Measurements from ENCODE around the gene PCDH9.

PCDH9 gene

GRCh38 chr13:66659701-66660467 is 570.3 kb downstream of the PCDH9 start:
- no peak overlapping the region for H3K23ac ChIP-seq (ENCODE audit: low read length)
- H3K4ac ChIP-seq (ENCODE audit: low read depth, low read length): no peak overlapping the region

GRCh38 chr13:66659286-66659685 is 570.9 kb downstream of the PCDH9 start:
- DNase-seq: no peak
- H2BK120ac ChIP-seq (ENCODE audit: insufficient read depth, low read length, poor library complexity): no peak overlapping the region
- H3K79me2 ChIP-seq (ENCODE audit: control insufficient read depth, insufficient read depth, low read length, poor library complexity): no peaks in the 10 kb centered on the region
- H3K36me3 ChIP-seq (ENCODE audit: control insufficient read depth in 1 of 2, insufficient read depth in 2 of 2, low read length in 2 of 2): no peaks in the 10 kb centered on the region
- no peaks in the 10 kb centered on the region for H3K4me1 ChIP-seq (ENCODE audit: control insufficient read depth in 1 of 2, insufficient read depth in 2 of 2, low read length in 2 of 2)
- no peak overlapping the region for H4K8ac ChIP-seq (ENCODE audit: low read depth, low read length)
- no peaks in the 10 kb centered on the region for H3K27me3 ChIP-seq (ENCODE audit: insufficient read depth, low read length)
- WGBS (ENCODE audit: extremely low coverage, insufficient coverage, insufficient read length): no CpG with 5 or more reads among the region's 2 CpGs
- H3K79me1 ChIP-seq (ENCODE audit: low read length): no peaks in the 10 kb centered on the region
- H3K4ac ChIP-seq (ENCODE audit: low read depth, low read length): no peak overlapping the region
- no peak overlapping the region for H3K4me2 ChIP-seq (ENCODE audit: low read length)
- H2AFZ ChIP-seq (ENCODE audit: insufficient read depth, low read length, poor library complexity): no peak overlapping the region
- H3K4me3 ChIP-seq (ENCODE audit: low read depth, low read length): no peak overlapping the region
- no peak overlapping the region for H3K27ac ChIP-seq (ENCODE audit: low read depth, low read length)
- no peaks in the 10 kb centered on the region for H3K9me3 ChIP-seq (ENCODE audit: insufficient read depth, low read depth, low read length)
- no peak overlapping the region for H2BK5ac ChIP-seq (ENCODE audit: low read depth, low read length, poor library complexity)
- no peak overlapping the region for H3K9ac ChIP-seq (ENCODE audit: low read length)
- no peak overlapping the region for H3K23ac ChIP-seq (ENCODE audit: low read length)
- no peak overlapping the region for H3K14ac ChIP-seq (ENCODE audit: low read length)
- no peak overlapping the region for H4K12ac ChIP-seq (ENCODE audit: low read depth, low read length)
- H2AK5ac ChIP-seq (ENCODE audit: low read length): no peak overlapping the region
- no peak overlapping the region for H2BK12ac ChIP-seq (ENCODE audit: low read length)
- H4K91ac ChIP-seq (ENCODE audit: low read depth, low read length): no peak overlapping the region
- no peak overlapping the region for H3K18ac ChIP-seq (ENCODE audit: low read length)

More at GRCh38 chr13:66659701-66660467, 570.3 kb downstream of the PCDH9 start:
- Histone ChIP-seq H3K79me1 (ENCODE audit: low read length) (no peaks in the 10 kb centered on the region), H4K91ac (ENCODE audit: low read depth, low read length) (no peak overlapping the region), H2AK5ac (ENCODE audit: low read length) (no peak overlapping the region), H3K79me2 (ENCODE audit: control insufficient read depth, insufficient read depth, low read length, poor library complexity) (no peaks in the 10 kb centered on the region), H2BK120ac (ENCODE audit: insufficient read depth, low read length, poor library complexity) (no peak overlapping the region), H3K14ac (ENCODE audit: low read length) (no peak overlapping the region), H3K18ac (ENCODE audit: low read length) (no peak overlapping the region), H3K4me2 (ENCODE audit: low read length) (no peak overlapping the region), H3K27ac (ENCODE audit: low read depth, low read length) (no peak overlapping the region), H3K36me3 (ENCODE audit: control insufficient read depth in 1 of 2, insufficient read depth in 2 of 2, low read length in 2 of 2) (no peaks in the 10 kb centered on the region), H4K8ac (ENCODE audit: low read depth, low read length) (no peak overlapping the region), H2BK5ac (ENCODE audit: low read depth, low read length, poor library complexity) (no peak overlapping the region), H3K9me3 (ENCODE audit: insufficient read depth, low read depth, low read length) (no peaks in the 10 kb centered on the region), H3K4me3 (ENCODE audit: low read depth, low read length) (no peak overlapping the region), H4K12ac (ENCODE audit: low read depth, low read length) (no peak overlapping the region), H3K9ac (ENCODE audit: low read length) (no peak overlapping the region), H3K4me1 (ENCODE audit: control insufficient read depth in 1 of 2, insufficient read depth in 2 of 2, low read length in 2 of 2) (no peaks in the 10 kb centered on the region), H2AFZ (ENCODE audit: insufficient read depth, low read length, poor library complexity) (no peak overlapping the region), H2BK12ac (ENCODE audit: low read length) (no peak overlapping the region), H3K27me3 (ENCODE audit: insufficient read depth, low read length) (no peaks in the 10 kb centered on the region)
- DNase-seq: no peak
- WGBS (ENCODE audit: extremely low coverage, insufficient coverage, insufficient read length): 100% methylated on average over 1 of the region's 7 CpGs

GRCh38 chr13:66657165-66657881 is 572.8 kb downstream of the PCDH9 start:
- DNase-seq: peak; percentile 52 to 80
- Histone ChIP-seq H2BK120ac (ENCODE audit: insufficient read depth, low read length, poor library complexity) (no peak overlapping the region), H3K27ac (ENCODE audit: low read depth, low read length) (peak overlapping the region; percentile 48), H3K27me3 (ENCODE audit: insufficient read depth, low read length) (no peaks in the 10 kb centered on the region), H2AFZ (ENCODE audit: insufficient read depth, low read length, poor library complexity) (no peak overlapping the region), H3K9me3 (ENCODE audit: insufficient read depth, low read depth, low read length) (no peaks in the 10 kb centered on the region), H4K91ac (ENCODE audit: low read depth, low read length) (no peak overlapping the region), H3K14ac (ENCODE audit: low read length) (no peak overlapping the region), H4K8ac (ENCODE audit: low read depth, low read length) (no peak overlapping the region), H4K12ac (ENCODE audit: low read depth, low read length) (no peak overlapping the region), H2AK5ac (ENCODE audit: low read length) (no peak overlapping the region), H3K23ac (ENCODE audit: low read length) (no peak overlapping the region), H2BK12ac (ENCODE audit: low read length) (no peak overlapping the region), H3K4me1 (ENCODE audit: control insufficient read depth in 1 of 2, insufficient read depth in 2 of 2, low read length in 2 of 2) (no peaks in the 10 kb centered on the region), H3K79me1 (ENCODE audit: low read length) (no peaks in the 10 kb centered on the region), H3K36me3 (ENCODE audit: control insufficient read depth in 1 of 2, insufficient read depth in 2 of 2, low read length in 2 of 2) (no peaks in the 10 kb centered on the region), H3K18ac (ENCODE audit: low read length) (no peak overlapping the region), H2BK5ac (ENCODE audit: low read depth, low read length, poor library complexity) (no peak overlapping the region), H3K9ac (ENCODE audit: low read length) (no peak overlapping the region), H3K4ac (ENCODE audit: low read depth, low read length) (no peak overlapping the region), H3K79me2 (ENCODE audit: control insufficient read depth, insufficient read depth, low read length, poor library complexity) (no peaks in the 10 kb centered on the region), H3K4me3 (ENCODE audit: low read depth, low read length) (no peak overlapping the region), H3K4me2 (ENCODE audit: low read length) (no peak overlapping the region)
- WGBS (ENCODE audit: extremely low coverage, insufficient coverage, insufficient read length): no CpG with 5 or more reads among the region's 6 CpGs

- no peak for DNase-seq
- H3K4me2 ChIP-seq (ENCODE audit: low read length): no peak overlapping the region
- no peak overlapping the region for H2AFZ ChIP-seq (ENCODE audit: insufficient read depth, low read length, poor library complexity)
- H3K4me3 ChIP-seq (ENCODE audit: low read depth, low read length): no peak overlapping the region
- H2AK5ac ChIP-seq (ENCODE audit: low read length): no peak overlapping the region
- H3K18ac ChIP-seq (ENCODE audit: low read length): no peak overlapping the region
- no peak overlapping the region for H2BK12ac ChIP-seq (ENCODE audit: low read length)
- H4K12ac ChIP-seq (ENCODE audit: low read depth, low read length): no peak overlapping the region
- H3K27ac ChIP-seq (ENCODE audit: low read depth, low read length): no peak overlapping the region
- no peak overlapping the region for H3K14ac ChIP-seq (ENCODE audit: low read length)
- no peak overlapping the region for H3K4ac ChIP-seq (ENCODE audit: low read depth, low read length)
- no peaks in the 10 kb centered on the region for H3K9me3 ChIP-seq (ENCODE audit: insufficient read depth, low read depth, low read length)
- H3K23ac ChIP-seq (ENCODE audit: low read length): no peak overlapping the region
- no peaks in the 10 kb centered on the region for H3K36me3 ChIP-seq (ENCODE audit: control insufficient read depth in 1 of 2, insufficient read depth in 2 of 2, low read length in 2 of 2)
- H3K9ac ChIP-seq (ENCODE audit: low read length): no peak overlapping the region
- no peak overlapping the region for H2BK5ac ChIP-seq (ENCODE audit: low read depth, low read length, poor library complexity)
- H3K27me3 ChIP-seq (ENCODE audit: insufficient read depth, low read length): no peaks in the 10 kb centered on the region
- no peak overlapping the region for H4K91ac ChIP-seq (ENCODE audit: low read depth, low read length)
- no CpG with 5 or more reads among the region's 2 CpGs for WGBS (ENCODE audit: extremely low coverage, insufficient coverage, insufficient read length)
- H3K79me2 ChIP-seq (ENCODE audit: control insufficient read depth, insufficient read depth, low read length, poor library complexity): no peaks in the 10 kb centered on the region
- no peaks in the 10 kb centered on the region for H3K4me1 ChIP-seq (ENCODE audit: control insufficient read depth in 1 of 2, insufficient read depth in 2 of 2, low read length in 2 of 2)
- H3K79me1 ChIP-seq (ENCODE audit: low read length): no peaks in the 10 kb centered on the region
- H4K8ac ChIP-seq (ENCODE audit: low read depth, low read length): no peak overlapping the region
- no peak overlapping the region for H2BK120ac ChIP-seq (ENCODE audit: insufficient read depth, low read length, poor library complexity)
Measured at GRCh38 chr13:66655847-66656454, 574.2 kb downstream of the PCDH9 start.

Measured in trophoblast cell (in vitro differentiated cells and primary cell).